IPS DF 19.7 (cell line): ENCODE results near the gene ARPC4.
A peak's percentile ranks its signal among the peaks of the same experiment; 100 is the strongest.
"Not testable (repeated sequence)": the region's sequence is repeated elsewhere in the genome, so short reads cannot be mapped to it uniquely, and the experiment has no call there.

ENCODE experiments used
- DNase-seq: peaks from one replicate; pipeline ENCODE4 v3.0.0-alpha.2; 2013; ENCODE audit warnings: low read depth, low spot score

The ARPC4 gene

GRCh38 chr3:9820946-9821345 lies 28.1 kb downstream of the ARPC4 start:
- no peak for DNase-seq

GRCh38 chr3:9825451-9826040 lies 32.7 kb downstream of the ARPC4 start:
- no peak for DNase-seq

GRCh38 chr3:9826815-9827573 lies 34.1 kb downstream of the ARPC4 start:
- no peak for DNase-seq

GRCh38 chr3:9828801-9829755 lies 36.2 kb downstream of the ARPC4 start:
- DNase-seq, result no peak

GRCh38 chr3:9831253-9831652 lies 38.4 kb downstream of the ARPC4 start:
- DNase-seq, result no peak

GRCh38 chr3:9833078-9833477 lies 40.2 kb downstream of the ARPC4 start:
- DNase-seq, result no peak

GRCh38 chr3:9834520-9835380 lies 41.9 kb downstream of the ARPC4 start:
- no peak for DNase-seq

- no peak for DNase-seq
Measured at GRCh38 chr3:9837701-9838582, 45.1 kb downstream of the ARPC4 start.

GRCh38 chr3:9838856-9839255 lies 46.0 kb downstream of the ARPC4 start:
- DNase-seq, result no peak

GRCh38 chr3:9841015-9841414 lies 48.1 kb downstream of the ARPC4 start:
- no peak for DNase-seq

- DNase-seq, result peak; percentile 64
Measured at GRCh38 chr3:9843715-9844438, 51.0 kb downstream of the ARPC4 start, which contains the start of gene RPUSD3. RPUSD3 (minus strand) TSS chr3:9844008; CDS start chr3:9843990, 18 bp downstream.

- no peak for DNase-seq
Measured at GRCh38 chr3:9846231-9846630, 53.3 kb downstream of the ARPC4 start.

GRCh38 chr3:9846931-9847488 lies 54.1 kb downstream of the ARPC4 start:
- DNase-seq, result no peak

GRCh38 chr3:9847870-9848269 lies 55.0 kb downstream of the ARPC4 start:
- not testable (repeated sequence) for DNase-seq

- DNase-seq, result not testable (repeated sequence)
Measured at GRCh38 chr3:9848860-9849259, 56.0 kb downstream of the ARPC4 start.

GRCh38 chr3:9851383-9851782 lies 58.5 kb downstream of the ARPC4 start:
- not testable (repeated sequence) for DNase-seq

- not testable (repeated sequence) for DNase-seq
Measured at GRCh38 chr3:9851926-9852325, 59.0 kb downstream of the ARPC4 start.

GRCh38 chr3:9852528-9852927 lies 59.6 kb downstream of the ARPC4 start:
- no peak for DNase-seq

- not testable (repeated sequence) for DNase-seq
Measured at GRCh38 chr3:9854291-9854940, 61.5 kb downstream of the ARPC4 start.
